Right renal pelvis (tissue), 4 donors: ENCODE measurements around the gene SMG5. TPM values are rescaled to one million over a fixed set of nuclear protein-coding genes. Genes with fewer than 3 reads are reported as not detected.

Source experiments
- DNase-seq, 4 donors: peaks; one replicate each; pipeline ENCODE4 v3.0.0-alpha.2; 2013; ENCODE audit warnings: low read depth in 4 of 4, low spot score in 3 of 4, missing footprints in 1 of 4
- polyA plus RNA-seq, 4 donors: library from polyadenylated mRNA; unstranded; fragments of 120-200 nt; gene quantifications; one replicate each; pipeline ENCODE4 v1.2.1, GENCODE V29; 2013; ENCODE audit not compliant: insufficient read length in 4 of 4

SMG5 gene
- polyA plus RNA-seq, 4 donors = 60.8 to 64.6 (median 62.6) TPM

GRCh38 chr1:156283521-156283920, 896 bp upstream of the SMG5 start:
- DNase-seq = no peak

- no peak for DNase-seq
Measured at GRCh38 chr1:156281693-156282478, 739 bp downstream of the SMG5 start.

GRCh38 chr1:156281281-156281680, 1.3 kb downstream of the SMG5 start:
- no peak for DNase-seq

GRCh38 chr1:156279837-156280236, 2.8 kb downstream of the SMG5 start:
- no peak for DNase-seq

GRCh38 chr1:156276966-156277381, 5.7 kb downstream of the SMG5 start:
- DNase-seq = no peak

GRCh38 chr1:156276532-156276931, 6.1 kb downstream of the SMG5 start:
- no peak for DNase-seq

GRCh38 chr1:156270314-156270713, 12.3 kb downstream of the SMG5 start:
- no peak for DNase-seq

- DNase-seq = no peak
Measured at GRCh38 chr1:156268336-156268735, 14.3 kb downstream of the SMG5 start.

GRCh38 chr1:156266051-156266450, 16.6 kb downstream of the SMG5 start:
- no peak for DNase-seq

- no peak for DNase-seq
Measured at GRCh38 chr1:156263288-156263655, 19.4 kb downstream of the SMG5 start.

GRCh38 chr1:156262461-156263287, 20.0 kb downstream of the SMG5 start:
- DNase-seq = no peak

- no peak for DNase-seq
Measured at GRCh38 chr1:156260896-156261295, 21.7 kb downstream of the SMG5 start.

- no peak for DNase-seq
Measured at GRCh38 chr1:156259805-156260204, 22.8 kb downstream of the SMG5 start.

GRCh38 chr1:156258859-156259258, 23.8 kb downstream of the SMG5 start:
- no peak for DNase-seq

- DNase-seq = no peak
Measured at GRCh38 chr1:156257711-156258110, 24.9 kb downstream of the SMG5 start.

- no peak for DNase-seq
Measured at GRCh38 chr1:156253634-156254033, 29.0 kb downstream of the SMG5 start.

- no peak for DNase-seq
Measured at GRCh38 chr1:156251527-156251926, 31.1 kb downstream of the SMG5 start.

- no peak for DNase-seq
Measured at GRCh38 chr1:156249593-156249992, 33.0 kb downstream of the SMG5 start.

- DNase-seq = no peak
Measured at GRCh38 chr1:156248323-156248683, 34.3 kb downstream of the SMG5 start.

GRCh38 chr1:156247460-156248322, 34.9 kb downstream of the SMG5 start, which contains the start of gene PAQR6:
Gene PAQR6, minus strand, starts transcription at chr1:156248056. Its CDS starts 1,325 bp downstream, at chr1:156246731.
- DNase-seq = no peak
